A549 (cell line): Measurements from ENCODE around the gene LRTM2.

Source experiments
- CTCF ChIP-seq: fragments of >200 bp; sonication (Bioruptor Twin); formaldehyde crosslinking; IDR thresholded peaks from 3 replicates; pipeline ENCODE4 v1.5.1; 2016
- EHF ChIP-seq: fragments of 250-450 bp; sonication (Bioruptor Pico); IDR thresholded peaks from 2 replicates; pipeline ENCODE4 v1.5.0; 2020; ENCODE audit warnings: mild to moderate bottlenecking
- HMGXB4 ChIP-seq: fragments of 250-450 bp; sonication (Bioruptor Pico); IDR thresholded peaks from 2 replicates; pipeline ENCODE4 v1.5.0; 2021; ENCODE audit warnings: mild to moderate bottlenecking, moderate library complexity, borderline replicate concordance
- JUN ChIP-seq, 2 experiments: fragments of >200 bp; sonication (Bioruptor Twin); formaldehyde crosslinking; IDR thresholded peaks; 2 replicates in 1 of 2; 3 replicates in 1 of 2; pipeline ENCODE4 v1.6.1; 2016 to 2017
- MAFK ChIP-seq: fragments of 450-650 bp; IDR thresholded peaks from 2 replicates; pipeline ENCODE4 v1.6.1; 2014; ENCODE audit not compliant: partially characterized antibody
- PHF8 ChIP-seq: fragments of 200-600 bp; sonication (generic); IDR thresholded peaks from 2 replicates; pipeline ENCODE4 v1.6.1; 2016; ENCODE audit warnings: low read depth, mild to moderate bottlenecking, antibody characterized with exemption, moderate library complexity, borderline replicate concordance
- POLR2A ChIP-seq: IDR thresholded peaks from 2 replicates; pipeline ENCODE4 v1.6.1; 2012; ENCODE audit warnings: mild to moderate bottlenecking, low read length
- USF2 ChIP-seq: fragments of 450-650 bp; IDR thresholded peaks from 2 replicates; pipeline ENCODE4 v1.6.1; 2014; ENCODE audit warnings: antibody characterized with exemption

- no peak for TF ChIP-seq JUN (IDR thresholded peaks at IDR 0.05)
- TF ChIP-seq CTCF: no peak
- no peak for TF ChIP-seq EHF
- no peak for TF ChIP-seq PHF8
- no peak for TF ChIP-seq HMGXB4
- TF ChIP-seq POLR2A: no peak
- TF ChIP-seq MAFK: no peak
- no peak for TF ChIP-seq USF2
Measured at GRCh38 chr12:1836854-1837421, 16.6 kb downstream of the LRTM2 start.
